Thyroid gland (tissue), 4 donors: ENCODE data around the gene IFRD1.

Experiments used
- POLR2A ChIP-seq, 2 donors: fragments of 450-650 bp; IDR thresholded peaks; one replicate each; pipeline ENCODE4 v1.6.1; 2017; ENCODE audit warnings: antibody characterized with exemption in 2 of 2, mild to moderate bottlenecking in 2 of 2, moderate library complexity in 1 of 2
- TF ChIP-seq, protein P1 (sequence below), 6 experiments: fragments of 200-600 bp in 3 of 6; fragments of 450-650 bp in 3 of 6; sonication (generic) in 3 of 6; IDR thresholded peaks; one replicate each; pipeline ENCODE4 v1.5.1; 2016 to 2019; ENCODE audit warnings: antibody characterized with exemption in 6 of 6, mild to moderate bottlenecking in 2 of 6, inconsistent platforms in 1 of 6, moderate library complexity in 1 of 6

DNA sequence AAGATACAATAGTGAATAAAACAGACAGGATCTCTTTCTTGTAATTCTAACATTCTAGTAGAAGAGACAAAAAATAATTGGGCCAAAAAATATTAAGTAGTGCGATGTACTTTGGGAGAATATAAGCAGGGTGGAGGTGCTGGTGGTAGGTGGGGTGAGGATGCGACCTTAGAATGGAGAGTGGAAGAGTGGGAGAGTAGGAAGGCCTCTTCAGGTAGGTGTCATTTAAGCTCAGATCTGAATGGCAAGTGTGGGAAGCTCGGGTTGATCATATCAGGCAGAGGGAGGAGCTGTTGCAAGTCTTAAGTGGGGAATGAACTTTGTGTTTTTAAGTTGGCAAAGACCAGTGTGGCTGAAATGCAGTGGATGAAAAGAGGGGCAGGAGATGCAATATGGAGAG is 3.8 kb upstream of the IFRD1 start:
- TF ChIP-seq, protein P1, sequence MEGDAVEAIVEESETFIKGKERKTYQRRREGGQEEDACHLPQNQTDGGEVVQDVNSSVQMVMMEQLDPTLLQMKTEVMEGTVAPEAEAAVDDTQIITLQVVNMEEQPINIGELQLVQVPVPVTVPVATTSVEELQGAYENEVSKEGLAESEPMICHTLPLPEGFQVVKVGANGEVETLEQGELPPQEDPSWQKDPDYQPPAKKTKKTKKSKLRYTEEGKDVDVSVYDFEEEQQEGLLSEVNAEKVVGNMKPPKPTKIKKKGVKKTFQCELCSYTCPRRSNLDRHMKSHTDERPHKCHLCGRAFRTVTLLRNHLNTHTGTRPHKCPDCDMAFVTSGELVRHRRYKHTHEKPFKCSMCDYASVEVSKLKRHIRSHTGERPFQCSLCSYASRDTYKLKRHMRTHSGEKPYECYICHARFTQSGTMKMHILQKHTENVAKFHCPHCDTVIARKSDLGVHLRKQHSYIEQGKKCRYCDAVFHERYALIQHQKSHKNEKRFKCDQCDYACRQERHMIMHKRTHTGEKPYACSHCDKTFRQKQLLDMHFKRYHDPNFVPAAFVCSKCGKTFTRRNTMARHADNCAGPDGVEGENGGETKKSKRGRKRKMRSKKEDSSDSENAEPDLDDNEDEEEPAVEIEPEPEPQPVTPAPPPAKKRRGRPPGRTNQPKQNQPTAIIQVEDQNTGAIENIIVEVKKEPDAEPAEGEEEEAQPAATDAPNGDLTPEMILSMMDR (IDR thresholded peaks at IDR 0.05): no peak
- no peak for TF ChIP-seq POLR2A (IDR thresholded peaks at IDR 0.05)
